K562 (cell line): ENCODE measurements around the gene PSMB2. TPM values are rescaled to one million over a fixed set of nuclear protein-coding genes. Genes with fewer than 3 reads are reported as not detected.

Experiments
- CBFA2T3 ChIP-seq: fragments of 450-650 bp; IDR thresholded peaks from 2 replicates; pipeline ENCODE4 v1.6.1; 2017
- FOS ChIP-seq: IDR thresholded peaks from 3 replicates; pipeline ENCODE4 v1.6.1; 2011; ENCODE audit not compliant: insufficient read length; ENCODE audit errors: extremely low read depth
- GATAD2B ChIP-seq: fragments of 450-650 bp; IDR thresholded peaks from 2 replicates; pipeline ENCODE4 v1.6.1; 2017; ENCODE audit warnings: mild to moderate bottlenecking, borderline replicate concordance
- KLF13 ChIP-seq: fragments of 450-650 bp; IDR thresholded peaks from 2 replicates; pipeline ENCODE4 v1.6.1; 2016; ENCODE audit warnings: missing genetic modification characterization, low read depth, mild to moderate bottlenecking, missing compliant biosample characterization, moderate library complexity, borderline replicate concordance
- RBM22 ChIP-seq: fragments of 200-400 bp; formaldehyde crosslinking; IDR thresholded peaks from 2 replicates; pipeline ENCODE4 v1.6.1; 2018; ENCODE audit warnings: low read length, low read depth; ENCODE audit not compliant: poor library complexity, severe bottlenecking
- RUNX1 ChIP-seq: sonication (generic); IDR thresholded peaks from 2 replicates; pipeline ENCODE4 v1.6.1; 2016; ENCODE audit warnings: antibody characterized with exemption, low read depth
- TEAD2 ChIP-seq: fragments of 450-650 bp; IDR thresholded peaks from 2 replicates; pipeline ENCODE4 v1.6.1; 2016; ENCODE audit warnings: missing genetic modification characterization, control low read depth, missing compliant biosample characterization
- ZBTB1 ChIP-seq: sonication (generic); formaldehyde crosslinking; IDR thresholded peaks from 2 replicates; pipeline ENCODE4 v1.8.1; 2023; ENCODE audit warnings: missing genetic modification reagents, low read depth, mild to moderate bottlenecking, borderline replicate concordance
- ZBTB7A ChIP-seq: IDR thresholded peaks from 2 replicates; pipeline ENCODE4 v1.6.1; 2011; ENCODE audit warnings: low read depth, mild to moderate bottlenecking, low read length, moderate library complexity, borderline replicate concordance; ENCODE audit not compliant: control insufficient read depth
- ZC3H11A ChIP-seq: IDR thresholded peaks from 2 replicates; pipeline ENCODE4 v1.6.1; 2012; ENCODE audit warnings: low read depth, low read length, improper control_type of control experiment
- ZNF384 ChIP-seq: IDR thresholded peaks from 2 replicates; pipeline ENCODE4 v1.6.1; 2012; ENCODE audit warnings: low read depth, low read length, improper control_type of control experiment
- ZNF41 ChIP-seq: fragments of 250-450 bp; sonication (Bioruptor Pico); conservative IDR thresholded peaks from 2 replicates; pipeline ENCODE4 v1.4.0; 2020; ENCODE audit warnings: mild to moderate bottlenecking
- ZNF79 ChIP-seq: fragments of 250-450 bp; sonication (Bioruptor Pico); IDR thresholded peaks from 2 replicates; pipeline ENCODE4 v1.4.0; 2020; ENCODE audit warnings: low read depth, mild to moderate bottlenecking, moderate library complexity
- polyA plus RNA-seq, 8 experiments: library from polyadenylated mRNA; depleted of rRNA in 4 of 8; stranded (reverse) in 5 of 8; unstranded in 3 of 8; fragments of >200 nt; fragmentation: Nextera tagmentation in 2 of 8; fragmentation: Illumina TruSeq in 1 of 8; extraction: Ambion mirVana in 2 of 8; extraction: Trizol in 1 of 8; gene quantifications; 2 replicates each; pipeline versions ENCODE4 v1.2.1 to v1.2.3, GENCODE V29; 2011 to 2014; ENCODE audit warnings: inconsistent platforms in 1 of 8, missing spikeins in 1 of 8
- total RNA-seq, 7 experiments: library from RNA; depleted of rRNA in 6 of 7; stranded (reverse); fragments of >200 nt in 6 of 7; fragmentation: Illumina TruSeq in 2 of 7; extraction: Trizol in 2 of 7; gene quantifications; 2 replicates each; pipeline versions ENCODE4 v1.2.1 to v1.2.3, GENCODE V29; 2011 to 2021; ENCODE audit warnings: low replicate concordance in 1 of 7
- TF ChIP-seq, protein P1 (sequence below): IDR thresholded peaks from 3 replicates; pipeline ENCODE4 v1.6.1; 2011; ENCODE audit warnings: borderline replicate concordance, mild to moderate bottlenecking; ENCODE audit not compliant: insufficient read length, insufficient read depth
- TF ChIP-seq, protein P2 (sequence below): sonication (generic); formaldehyde crosslinking; IDR thresholded peaks from 2 replicates; pipeline ENCODE4 v1.8.1; 2023; ENCODE audit warnings: mild to moderate bottlenecking, missing genetic modification reagents
- TF ChIP-seq, protein P3 (sequence below), 2 experiments: fragments of 450-650 bp; IDR thresholded peaks; 2 replicates each; pipeline ENCODE4 v1.6.1; 2016; ENCODE audit warnings: mild to moderate bottlenecking in 2 of 2, borderline replicate concordance in 1 of 2, low read depth in 1 of 2, moderate library complexity in 1 of 2

PSMB2 gene
- total and polyA plus RNA-seq, 9 of the 15 experiments (the other 6 are each of a cell fraction or from before 2014, with no cell fraction given), result 71.7 to 543 (median 165) TPM

DNA sequence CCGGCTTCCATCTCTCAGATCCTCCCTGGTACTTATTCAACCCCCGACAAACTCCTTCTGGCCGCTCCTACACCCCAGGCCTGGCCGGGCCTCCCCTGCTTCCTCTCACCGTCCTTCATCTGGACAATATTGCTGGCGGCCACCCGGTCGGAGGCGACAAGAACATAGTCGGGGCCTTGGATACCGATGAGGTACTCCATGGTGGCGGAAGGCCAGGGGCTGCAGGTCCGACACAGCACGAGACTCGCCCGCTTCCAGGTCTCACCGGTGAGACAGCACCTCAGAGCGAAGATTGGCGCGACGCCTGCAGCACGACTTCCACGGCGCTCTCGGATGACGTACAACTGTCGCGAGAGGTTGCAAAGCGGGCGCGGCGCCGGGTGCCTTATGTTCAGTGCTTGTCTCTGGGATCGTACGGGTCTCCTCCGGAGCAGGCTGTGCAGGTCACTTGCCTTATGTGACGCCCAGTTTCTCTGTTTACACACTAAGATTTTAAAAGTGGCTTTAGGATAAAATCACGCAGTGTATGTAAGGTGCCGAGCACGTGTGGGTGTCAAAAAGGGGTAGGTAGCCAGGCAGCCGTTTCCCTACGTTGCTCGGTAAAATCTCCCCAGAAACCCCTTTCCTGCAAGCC is at the start of gene PSMB2 (continued):
- TF ChIP-seq, protein P1, sequence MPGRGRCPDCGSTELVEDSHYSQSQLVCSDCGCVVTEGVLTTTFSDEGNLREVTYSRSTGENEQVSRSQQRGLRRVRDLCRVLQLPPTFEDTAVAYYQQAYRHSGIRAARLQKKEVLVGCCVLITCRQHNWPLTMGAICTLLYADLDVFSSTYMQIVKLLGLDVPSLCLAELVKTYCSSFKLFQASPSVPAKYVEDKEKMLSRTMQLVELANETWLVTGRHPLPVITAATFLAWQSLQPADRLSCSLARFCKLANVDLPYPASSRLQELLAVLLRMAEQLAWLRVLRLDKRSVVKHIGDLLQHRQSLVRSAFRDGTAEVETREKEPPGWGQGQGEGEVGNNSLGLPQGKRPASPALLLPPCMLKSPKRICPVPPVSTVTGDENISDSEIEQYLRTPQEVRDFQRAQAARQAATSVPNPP, result no peak
- no peak for TF ChIP-seq ZNF41 (CRISPR knock-in tag)
- peak; percentile 23; the same call in 1 of the 2 replicates for TF ChIP-seq ZNF384
- TF ChIP-seq CBFA2T3, result no peak
- no peak for TF ChIP-seq RUNX1
- no peak for TF ChIP-seq ZBTB1 (CRISPR knock-in tag)
- TF ChIP-seq RBM22, result no peak
- TF ChIP-seq GATAD2B, result no peak
- no peak for TF ChIP-seq FOS
- TF ChIP-seq ZNF79, result no peak
- TF ChIP-seq, protein P2, sequence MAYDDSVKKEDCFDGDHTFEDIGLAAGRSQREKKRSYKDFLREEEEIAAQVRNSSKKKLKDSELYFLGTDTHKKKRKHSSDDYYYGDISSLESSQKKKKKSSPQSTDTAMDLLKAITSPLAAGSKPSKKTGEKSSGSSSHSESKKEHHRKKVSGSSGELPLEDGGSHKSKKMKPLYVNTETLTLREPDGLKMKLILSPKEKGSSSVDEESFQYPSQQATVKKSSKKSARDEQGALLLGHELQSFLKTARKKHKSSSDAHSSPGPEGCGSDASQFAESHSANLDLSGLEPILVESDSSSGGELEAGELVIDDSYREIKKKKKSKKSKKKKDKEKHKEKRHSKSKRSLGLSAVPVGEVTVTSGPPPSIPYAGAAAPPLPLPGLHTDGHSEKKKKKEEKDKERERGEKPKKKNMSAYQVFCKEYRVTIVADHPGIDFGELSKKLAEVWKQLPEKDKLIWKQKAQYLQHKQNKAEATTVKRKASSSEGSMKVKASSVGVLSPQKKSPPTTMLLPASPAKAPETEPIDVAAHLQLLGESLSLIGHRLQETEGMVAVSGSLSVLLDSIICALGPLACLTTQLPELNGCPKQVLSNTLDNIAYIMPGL (CRISPR knock-in tag), result peak; percentile 37; the same call in 1 of the 2 replicates
- TF ChIP-seq, protein P3, sequence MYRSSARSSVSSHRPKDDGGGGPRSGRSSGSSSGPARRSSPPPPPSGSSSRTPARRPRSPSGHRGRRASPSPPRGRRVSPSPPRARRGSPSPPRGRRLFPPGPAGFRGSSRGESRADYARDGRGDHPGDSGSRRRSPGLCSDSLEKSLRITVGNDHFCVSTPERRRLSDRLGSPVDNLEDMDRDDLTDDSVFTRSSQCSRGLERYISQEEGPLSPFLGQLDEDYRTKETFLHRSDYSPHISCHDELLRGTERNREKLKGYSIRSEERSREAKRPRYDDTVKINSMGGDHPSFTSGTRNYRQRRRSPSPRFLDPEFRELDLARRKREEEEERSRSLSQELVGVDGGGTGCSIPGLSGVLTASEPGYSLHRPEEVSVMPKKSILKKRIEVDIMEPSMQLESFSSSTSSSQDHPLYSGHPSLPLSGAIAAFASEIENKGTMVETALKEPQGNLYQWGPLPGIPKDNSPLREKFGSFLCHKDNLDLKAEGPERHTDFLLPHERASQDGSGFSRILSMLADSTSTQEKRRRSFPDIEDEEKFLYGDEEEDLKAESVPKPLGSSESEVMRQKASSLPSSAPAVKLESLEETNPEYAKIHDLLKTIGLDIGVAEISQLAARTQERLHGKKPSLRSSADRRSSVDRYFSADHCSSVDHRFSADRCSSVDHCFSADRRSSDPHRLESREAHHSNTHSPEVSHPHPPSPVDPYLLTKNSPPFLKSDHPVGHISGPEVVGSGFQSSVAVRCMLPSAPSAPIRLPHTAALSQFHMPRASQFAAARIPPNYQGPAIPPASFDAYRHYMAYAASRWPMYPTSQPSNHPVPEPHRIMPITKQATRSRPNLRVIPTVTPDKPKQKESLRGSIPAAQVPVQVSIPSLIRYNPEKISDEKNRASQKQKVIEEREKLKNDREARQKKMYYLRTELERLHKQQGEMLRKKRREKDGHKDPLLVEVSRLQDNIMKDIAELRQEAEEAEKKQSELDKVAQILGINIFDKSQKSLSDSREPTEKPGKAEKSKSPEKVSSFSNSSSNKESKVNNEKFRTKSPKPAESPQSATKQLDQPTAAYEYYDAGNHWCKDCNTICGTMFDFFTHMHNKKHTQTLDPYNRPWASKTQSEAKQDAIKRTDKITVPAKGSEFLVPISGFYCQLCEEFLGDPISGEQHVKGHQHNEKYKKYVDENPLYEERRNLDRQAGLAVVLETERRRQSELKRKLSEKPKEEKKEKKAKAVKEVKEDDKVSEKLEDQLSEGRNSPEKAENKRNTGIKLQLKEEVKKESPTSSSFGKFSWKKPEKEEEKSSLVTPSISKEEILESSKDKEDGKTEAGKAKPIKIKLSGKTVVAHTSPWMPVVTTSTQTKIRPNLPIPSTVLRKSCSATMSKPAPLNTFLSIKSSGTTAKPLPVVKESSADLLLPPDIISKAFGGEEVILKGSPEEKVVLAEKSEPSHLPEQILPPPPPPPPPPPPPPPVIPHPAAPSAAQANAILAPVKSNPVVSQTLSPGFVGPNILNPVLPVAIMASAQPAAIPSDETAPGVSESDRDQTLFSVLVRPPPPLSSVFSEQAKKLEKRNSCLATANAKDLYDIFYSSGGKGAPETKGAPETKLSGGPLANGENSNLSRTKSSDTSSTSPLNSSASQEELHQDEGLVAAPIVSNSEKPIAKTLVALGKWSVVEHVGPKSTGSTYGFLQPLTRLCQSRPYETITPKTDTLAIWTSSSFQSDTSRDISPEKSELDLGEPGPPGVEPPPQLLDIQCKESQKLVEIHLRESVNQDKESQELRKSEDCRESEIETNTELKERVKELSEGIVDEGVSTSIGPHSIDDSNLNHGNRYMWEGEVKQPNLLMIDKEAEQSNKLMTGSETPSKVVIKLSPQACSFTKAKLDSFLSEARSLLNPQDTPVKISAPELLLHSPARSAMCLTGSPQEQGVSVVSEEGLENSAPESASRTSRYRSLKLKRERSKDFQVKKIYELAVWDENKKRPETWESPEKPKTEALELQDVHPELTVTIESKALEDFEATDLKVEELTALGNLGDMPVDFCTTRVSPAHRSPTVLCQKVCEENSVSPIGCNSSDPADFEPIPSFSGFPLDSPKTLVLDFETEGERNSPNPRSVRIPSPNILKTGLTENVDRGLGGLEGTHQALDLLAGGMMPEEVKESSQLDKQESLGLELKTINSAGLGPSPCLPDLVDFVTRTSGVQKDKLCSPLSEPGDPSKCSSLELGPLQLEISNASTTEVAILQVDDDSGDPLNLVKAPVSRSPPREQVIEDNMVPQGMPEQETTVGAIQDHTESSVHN (IDR thresholded peaks at IDR 0.05; ENCODE audit: borderline replicate concordance in 1 of 2, low read depth in 1 of 2), result no peak
- no peak for TF ChIP-seq ZBTB7A
- no peak for TF ChIP-seq TEAD2
- TF ChIP-seq KLF13 (tag), result no peak
- peak; percentile 74; the same call in 1 of the 2 replicates for TF ChIP-seq ZC3H11A
